ENCODE data around the gene TOPORS.

DNA sequence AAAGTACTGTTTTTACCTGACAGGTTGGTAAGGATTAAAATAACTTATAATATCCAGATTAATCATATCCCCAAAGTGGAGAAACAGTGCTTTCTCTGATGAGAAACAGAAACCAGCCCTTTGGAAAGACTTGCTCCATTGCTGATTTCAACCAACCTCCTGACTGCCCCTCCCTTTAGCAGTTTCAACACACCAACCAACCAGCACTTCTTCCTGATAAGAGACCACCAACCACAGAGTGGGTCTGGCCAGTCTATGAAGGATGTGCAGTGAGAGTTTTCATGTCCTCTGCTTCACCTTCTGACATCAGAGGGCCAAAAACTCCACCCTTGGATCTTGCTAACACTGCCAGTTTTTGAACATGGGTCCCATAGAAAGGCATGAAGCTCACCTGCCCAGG lies 54.5 kb downstream of the TOPORS start:
- TF ChIP-seq POLR2A (IDR thresholded peaks at IDR 0.05; ENCODE audit: low read length) (no peak), GATA1 (IDR thresholded peaks at IDR 0.05; ENCODE audit: low read depth, low read length) (no peak)

Measured in erythroblast (primary cell).